ENCODE results near the gene GTF2A2. TPM values are rescaled to one million over a fixed set of nuclear protein-coding genes. Genes with fewer than 3 reads are reported as not detected.

GTF2A2 gene
- 72.8 and 93.7 TPM in 2 replicates for total RNA-seq (2022)
- percentile 89 among the genes with signal in this experiment for Bru-seq, nascent RNA
- percentile 92 among the genes with signal in this experiment for BruChase-seq, experiment 1, labeled RNA remaining after a 6-hour chase
- percentile 88 among the genes with signal in this experiment for BruChase-seq, experiment 2, labeled RNA remaining after a 2-hour chase
- long read RNA-seq, transcript GTF2A2-202 (5 exons, 1,582 nt), result major isoform, 84 of 134 reads
- long read RNA-seq, partial matches to known transcripts, result 0 of 134 reads
- long read RNA-seq, other reads (novel, unspliced or antisense), result 43 of 134 reads

- BruUV-seq (replicated peaks), result TSS peak; percentile 72
- TF ChIP-seq CTCF (IDR thresholded peaks at IDR 0.05; ENCODE audit: unreplicated experiment), result no peak
- no peak within 1 kb of the TSS for H3K27ac Mint-ChIP-seq (ENCODE audit: unreplicated experiment)
- H3K36me3 Mint-ChIP-seq (ENCODE audit: insufficient read depth, unreplicated experiment), result peaks cover 16% of the 10 kb centered on the region
- H3K4me3 Mint-ChIP-seq (ENCODE audit: low read depth, unreplicated experiment), result no peak within 1 kb of the TSS
- intact Hi-C loops (cut with micrococcal nuclease; ENCODE audit: unreplicated experiment), result no loop called here
- CTCF ChIA-PET, result interaction anchor here (0.6 to 0.9 kb wide), 5 partner anchors 63 to 269 kb away, joined by 3 to 4 read pairs (median 3); no protein-coding TSS in a partner anchor
- peak; percentile 98 for DNase-seq
- H3K27me3 Mint-ChIP-seq (ENCODE audit: unreplicated experiment), result no peaks in the 10 kb centered on the region
- peaks cover 7% of the 10 kb centered on the region for H3K9me3 Mint-ChIP-seq (ENCODE audit: low read depth, unreplicated experiment)
- peaks cover 8% of the 10 kb centered on the region for H3K4me1 Mint-ChIP-seq (ENCODE audit: low read depth, unreplicated experiment)
These were observed at the start of gene GTF2A2 for GRCh38 chr15:59656897-59657634. GTF2A2 (minus strand) TSS chr15:59657515; CDS start chr15:59652277, 5,238 bp downstream.

- Mint-ChIP-seq H3K27ac (ENCODE audit: unreplicated experiment) (no peak overlapping the region), H3K36me3 (ENCODE audit: insufficient read depth, unreplicated experiment) (no peaks in the 10 kb centered on the region), H3K27me3 (ENCODE audit: unreplicated experiment) (no peaks in the 10 kb centered on the region), H3K4me1 (ENCODE audit: low read depth, unreplicated experiment) (peaks cover 24% of the 10 kb centered on the region), H3K4me3 (ENCODE audit: low read depth, unreplicated experiment) (no peak overlapping the region), H3K9me3 (ENCODE audit: low read depth, unreplicated experiment) (no peaks in the 10 kb centered on the region)
- no TSS peak for BruUV-seq (replicated peaks)
- CTCF ChIA-PET, result interaction anchor here (0.7 to 1.2 kb wide), 2 partner anchors 13 to 23 kb away, joined by 3 to 4 read pairs; no protein-coding TSS in a partner anchor
- intact Hi-C loops (cut with micrococcal nuclease; ENCODE audit: unreplicated experiment), result no loop called here
- no peak for TF ChIP-seq CTCF (IDR thresholded peaks at IDR 0.05; ENCODE audit: unreplicated experiment)
- no peak for DNase-seq
These were observed 46.9 kb upstream of the GTF2A2 start for GRCh38 chr15:59703979-59704796.

GRCh38 chr15:59702351-59702750 lies 45.0 kb upstream of the GTF2A2 start:
- BruUV-seq (replicated peaks), result no TSS peak
- Mint-ChIP-seq H3K9me3 (ENCODE audit: low read depth, unreplicated experiment) (peaks cover 2% of the 10 kb centered on the region), H3K4me1 (ENCODE audit: low read depth, unreplicated experiment) (peaks cover 27% of the 10 kb centered on the region), H3K27me3 (ENCODE audit: unreplicated experiment) (no peaks in the 10 kb centered on the region), H3K4me3 (ENCODE audit: low read depth, unreplicated experiment) (no peak overlapping the region), H3K27ac (ENCODE audit: unreplicated experiment) (no peak overlapping the region), H3K36me3 (ENCODE audit: insufficient read depth, unreplicated experiment) (no peaks in the 10 kb centered on the region)
- no peak for DNase-seq
- intact Hi-C loops (cut with micrococcal nuclease; ENCODE audit: unreplicated experiment), result no loop called here
- TF ChIP-seq CTCF (IDR thresholded peaks at IDR 0.05; ENCODE audit: unreplicated experiment), result no peak
- CTCF ChIA-PET, result no interaction called here

- Mint-ChIP-seq H3K27me3 (ENCODE audit: unreplicated experiment) (no peaks in the 10 kb centered on the region), H3K4me3 (ENCODE audit: low read depth, unreplicated experiment) (no peak overlapping the region), H3K36me3 (ENCODE audit: insufficient read depth, unreplicated experiment) (no peaks in the 10 kb centered on the region), H3K4me1 (ENCODE audit: low read depth, unreplicated experiment) (peaks cover 31% of the 10 kb centered on the region), H3K27ac (ENCODE audit: unreplicated experiment) (no peak overlapping the region), H3K9me3 (ENCODE audit: low read depth, unreplicated experiment) (peaks cover 2% of the 10 kb centered on the region)
- BruUV-seq (replicated peaks), result no TSS peak
- intact Hi-C loops (cut with micrococcal nuclease; ENCODE audit: unreplicated experiment), result no loop called here
- no peak for TF ChIP-seq CTCF (IDR thresholded peaks at IDR 0.05; ENCODE audit: unreplicated experiment)
- CTCF ChIA-PET, result no interaction called here
- no peak for DNase-seq
These were observed 44.6 kb upstream of the GTF2A2 start for GRCh38 chr15:59701880-59702279.

Data from Calu3 (cell line).